ENCODE measurements around the gene F13B.
"Not testable (repeated sequence)": the region's sequence is repeated elsewhere in the genome, so short reads cannot be mapped to it uniquely, and the experiment has no call there.

The F13B gene

GRCh38 chr1:197036861-197037260 lies 30.2 kb downstream of the F13B start:
- Histone ChIP-seq H3K4me2 (ENCODE audit: insufficient read depth, low read length, poor library complexity, severe bottlenecking) (no peak overlapping the region), H2AK5ac (ENCODE audit: low read depth, low read length) (no peak overlapping the region), H4K8ac (ENCODE audit: low read depth, low read length) (no peak overlapping the region), H3K4ac (ENCODE audit: low read length) (no peak overlapping the region), H2BK120ac (ENCODE audit: low read depth, low read length) (no peak overlapping the region), H3K4me1 (ENCODE audit: control insufficient read depth in 2 of 2, insufficient read depth in 1 of 2, low read depth in 1 of 2, low read length in 2 of 2) (no peaks in the 10 kb centered on the region), H2BK12ac (ENCODE audit: low read length) (no peak overlapping the region), H2BK5ac (ENCODE audit: low read length) (no peak overlapping the region), H3K36me3 (replicated peaks in 1 of 2; ENCODE audit: control insufficient read depth in 2 of 2, insufficient read depth in 2 of 2, low read length in 2 of 2) (no peaks in the 10 kb centered on the region), H3K23ac (ENCODE audit: low read depth, low read length, poor library complexity) (no peak overlapping the region), H3K14ac (ENCODE audit: low read length) (no peak overlapping the region), H3K18ac (ENCODE audit: low read length) (no peak overlapping the region), H3K4me3 (ENCODE audit: low read length in 2 of 2) (no peak overlapping the region), H4K91ac (ENCODE audit: low read depth, low read length, poor library complexity) (no peak overlapping the region), H3K9ac (ENCODE audit: low read depth, low read length, poor library complexity) (no peak overlapping the region), H2BK15ac (ENCODE audit: low read length) (no peak overlapping the region), H3K9me3 (replicated peaks in 1 of 2; ENCODE audit: control insufficient read depth in 2 of 2, insufficient read depth in 1 of 2, low read depth in 1 of 2, low read length in 2 of 2) (no peaks in the 10 kb centered on the region), H3K27me3 (ENCODE audit: control insufficient read depth in 3 of 3, insufficient read depth in 3 of 3, low read depth in 1 of 3, low read length in 3 of 3) (no peaks in the 10 kb centered on the region), H2AFZ (ENCODE audit: low read length) (no peak overlapping the region), H3K27ac (replicated peaks; ENCODE audit: low read length) (no peak overlapping the region), H3K79me1 (ENCODE audit: low read depth, low read length) (no peaks in the 10 kb centered on the region)
- no peak for DNase-seq (ENCODE audit: low spot score)
- WGBS, 2 donors (ENCODE audit: extremely low coverage in 2 of 2, insufficient read length in 2 of 2, insufficient replicate concordance in 1 of 2) = no CpG with 5 or more reads among the region's 3 CpGs

GRCh38 chr1:197034631-197035339 lies 32.3 kb downstream of the F13B start:
- H3K14ac ChIP-seq (ENCODE audit: low read length); H3K4me1 ChIP-seq (ENCODE audit: control insufficient read depth in 2 of 2, insufficient read depth in 1 of 2, low read depth in 1 of 2, low read length in 2 of 2): not testable (repeated sequence)

GRCh38 chr1:197029749-197030148 lies 37.3 kb downstream of the F13B start:
- H3K36me3 ChIP-seq (replicated peaks in 1 of 2; ENCODE audit: control insufficient read depth in 2 of 2, insufficient read depth in 2 of 2, low read length in 2 of 2) = no peaks in the 10 kb centered on the region
- no peak overlapping the region for H2BK120ac ChIP-seq (ENCODE audit: low read depth, low read length)
- H2BK5ac ChIP-seq (ENCODE audit: low read length) = no peak overlapping the region
- H2BK12ac ChIP-seq (ENCODE audit: low read length) = no peak overlapping the region
- no peak overlapping the region for H3K4me3 ChIP-seq (ENCODE audit: low read length in 2 of 2)
- H3K14ac ChIP-seq (ENCODE audit: low read length) = no peak overlapping the region
- no peak overlapping the region for H2AFZ ChIP-seq (ENCODE audit: low read length)
- H3K9me3 ChIP-seq (replicated peaks in 1 of 2; ENCODE audit: control insufficient read depth in 2 of 2, insufficient read depth in 1 of 2, low read depth in 1 of 2, low read length in 2 of 2) = no peaks in the 10 kb centered on the region
- H3K23ac ChIP-seq (ENCODE audit: low read depth, low read length, poor library complexity) = no peak overlapping the region
- no peak for DNase-seq (ENCODE audit: low spot score)
- no peak overlapping the region for H2AK5ac ChIP-seq (ENCODE audit: low read depth, low read length)
- no peak overlapping the region for H2BK15ac ChIP-seq (ENCODE audit: low read length)
- no peak overlapping the region for H3K27ac ChIP-seq (replicated peaks; ENCODE audit: low read length)
- H3K4me1 ChIP-seq (ENCODE audit: control insufficient read depth in 2 of 2, insufficient read depth in 1 of 2, low read depth in 1 of 2, low read length in 2 of 2) = no peaks in the 10 kb centered on the region
- H3K79me1 ChIP-seq (ENCODE audit: low read depth, low read length) = no peaks in the 10 kb centered on the region
- H3K9ac ChIP-seq (ENCODE audit: low read depth, low read length, poor library complexity) = no peak overlapping the region
- no peak overlapping the region for H4K8ac ChIP-seq (ENCODE audit: low read depth, low read length)
- H4K91ac ChIP-seq (ENCODE audit: low read depth, low read length, poor library complexity) = no peak overlapping the region
- H3K4ac ChIP-seq (ENCODE audit: low read length) = no peak overlapping the region
- no peaks in the 10 kb centered on the region for H3K27me3 ChIP-seq (ENCODE audit: control insufficient read depth in 3 of 3, insufficient read depth in 3 of 3, low read depth in 1 of 3, low read length in 3 of 3)
- no peak overlapping the region for H3K4me2 ChIP-seq (ENCODE audit: insufficient read depth, low read length, poor library complexity, severe bottlenecking)
- H3K18ac ChIP-seq (ENCODE audit: low read length) = no peak overlapping the region

More at GRCh38 chr1:197034631-197035339, 32.3 kb downstream of the F13B start:
- not testable (repeated sequence) for H3K4ac ChIP-seq (ENCODE audit: low read length); H3K4me3 ChIP-seq (ENCODE audit: low read length in 2 of 2); H3K27me3 ChIP-seq (ENCODE audit: control insufficient read depth in 3 of 3, insufficient read depth in 3 of 3, low read depth in 1 of 3, low read length in 3 of 3); H3K79me1 ChIP-seq (ENCODE audit: low read depth, low read length); H2BK12ac ChIP-seq (ENCODE audit: low read length); H2BK120ac ChIP-seq (ENCODE audit: low read depth, low read length); H4K8ac ChIP-seq (ENCODE audit: low read depth, low read length); H3K36me3 ChIP-seq (replicated peaks in 1 of 2; ENCODE audit: control insufficient read depth in 2 of 2, insufficient read depth in 2 of 2, low read length in 2 of 2); H2BK15ac ChIP-seq (ENCODE audit: low read length); H2BK5ac ChIP-seq (ENCODE audit: low read length); H3K9ac ChIP-seq (ENCODE audit: low read depth, low read length, poor library complexity); H2AK5ac ChIP-seq (ENCODE audit: low read depth, low read length); H3K18ac ChIP-seq (ENCODE audit: low read length); DNase-seq (ENCODE audit: low spot score); H3K9me3 ChIP-seq (replicated peaks in 1 of 2; ENCODE audit: control insufficient read depth in 2 of 2, insufficient read depth in 1 of 2, low read depth in 1 of 2, low read length in 2 of 2); H3K23ac ChIP-seq (ENCODE audit: low read depth, low read length, poor library complexity); H3K4me2 ChIP-seq (ENCODE audit: insufficient read depth, low read length, poor library complexity, severe bottlenecking); H4K91ac ChIP-seq (ENCODE audit: low read depth, low read length, poor library complexity); H2AFZ ChIP-seq (ENCODE audit: low read length); H3K27ac ChIP-seq (replicated peaks; ENCODE audit: low read length)
- no CpG with 5 or more reads among the region's 6 CpGs for WGBS, 2 donors (ENCODE audit: extremely low coverage in 2 of 2, insufficient read length in 2 of 2, insufficient replicate concordance in 1 of 2)

GRCh38 chr1:197027359-197027758 lies 39.7 kb downstream of the F13B start:
- Histone ChIP-seq H2AFZ (ENCODE audit: low read length) (no peak overlapping the region), H4K8ac (ENCODE audit: low read depth, low read length) (no peak overlapping the region), H3K27me3 (ENCODE audit: control insufficient read depth in 3 of 3, insufficient read depth in 3 of 3, low read depth in 1 of 3, low read length in 3 of 3) (no peaks in the 10 kb centered on the region), H2BK15ac (ENCODE audit: low read length) (no peak overlapping the region), H3K4ac (ENCODE audit: low read length) (no peak overlapping the region), H3K23ac (ENCODE audit: low read depth, low read length, poor library complexity) (no peak overlapping the region), H3K9me3 (replicated peaks in 1 of 2; ENCODE audit: control insufficient read depth in 2 of 2, insufficient read depth in 1 of 2, low read depth in 1 of 2, low read length in 2 of 2) (no peaks in the 10 kb centered on the region), H3K18ac (ENCODE audit: low read length) (no peak overlapping the region), H2BK5ac (ENCODE audit: low read length) (no peak overlapping the region), H3K14ac (ENCODE audit: low read length) (no peak overlapping the region), H4K91ac (ENCODE audit: low read depth, low read length, poor library complexity) (no peak overlapping the region), H2BK120ac (ENCODE audit: low read depth, low read length) (no peak overlapping the region), H2BK12ac (ENCODE audit: low read length) (no peak overlapping the region), H3K9ac (ENCODE audit: low read depth, low read length, poor library complexity) (no peak overlapping the region), H3K4me1 (ENCODE audit: control insufficient read depth in 2 of 2, insufficient read depth in 1 of 2, low read depth in 1 of 2, low read length in 2 of 2) (no peaks in the 10 kb centered on the region), H3K4me2 (ENCODE audit: insufficient read depth, low read length, poor library complexity, severe bottlenecking) (no peak overlapping the region), H3K4me3 (ENCODE audit: low read length in 2 of 2) (no peak overlapping the region), H3K36me3 (replicated peaks in 1 of 2; ENCODE audit: control insufficient read depth in 2 of 2, insufficient read depth in 2 of 2, low read length in 2 of 2) (no peaks in the 10 kb centered on the region), H2AK5ac (ENCODE audit: low read depth, low read length) (no peak overlapping the region), H3K79me1 (ENCODE audit: low read depth, low read length) (no peaks in the 10 kb centered on the region), H3K27ac (replicated peaks; ENCODE audit: low read length) (no peak overlapping the region)
- DNase-seq (ENCODE audit: low spot score) = no peak
- WGBS, 2 donors (ENCODE audit: extremely low coverage in 2 of 2, insufficient read length in 2 of 2, insufficient replicate concordance in 1 of 2) = no CpG with 5 or more reads among the region's 6 CpGs

Data from neuronal stem cell (in vitro differentiated cells).